SK-N-MC (cell line): ENCODE data around the gene HMCN1.

Experiments
- EZH2 ChIP-seq: fragments of 200-600 bp; sonication (generic); IDR thresholded peaks from one replicate; pipeline ENCODE4 v1.6.1; 2017; ENCODE audit warnings: antibody characterized with exemption
- POLR2AphosphoS5 ChIP-seq: IDR thresholded peaks from 2 replicates; pipeline ENCODE4 v1.6.1; 2012; ENCODE audit warnings: mild to moderate bottlenecking, low read depth, low read length, borderline replicate concordance

DNA sequence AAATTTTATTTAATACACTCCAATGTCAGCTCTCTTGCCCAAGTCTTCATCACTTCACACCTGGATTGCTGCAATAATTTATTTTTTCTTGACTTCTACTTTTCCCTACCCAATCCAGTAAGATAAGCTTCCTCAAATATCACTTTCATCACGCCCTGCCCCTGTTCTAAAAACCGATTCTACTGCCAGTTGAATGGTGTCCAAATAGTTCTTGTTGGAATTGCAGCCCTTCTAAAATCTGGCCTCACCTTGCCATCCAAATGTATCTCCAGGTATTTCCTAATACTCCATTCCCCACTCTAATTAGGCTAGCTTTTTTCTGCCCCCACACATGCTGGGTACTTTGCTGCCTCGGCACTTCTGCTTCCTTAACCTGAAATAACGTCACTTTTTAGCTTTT, 152.5 kb downstream of the HMCN1 start:
- TF ChIP-seq POLR2AphosphoS5, result no peak
- no peak for TF ChIP-seq EZH2
